Suprapubic skin (tissue), 4 donors: ENCODE measurements around the gene PMEL. TPM values are rescaled to one million over a fixed set of nuclear protein-coding genes. Genes with fewer than 3 reads are reported as not detected.

Experiments
- DNase-seq, 2 donors: peaks; one replicate each; pipeline ENCODE4 v3.0.0-alpha.2; 2019; ENCODE audit warnings: low spot score in 2 of 2
- H3K27ac ChIP-seq: fragments of 200-600 bp; sonication (generic); one replicate; pipeline ENCODE4 v1.5.1; 2019
- H3K27me3 ChIP-seq: fragments of 200-600 bp; sonication (generic); one replicate; pipeline ENCODE4 v1.5.1; 2019
- H3K36me3 ChIP-seq: fragments of 200-600 bp; sonication (generic); one replicate; pipeline ENCODE4 v1.5.1; 2019
- H3K4me1 ChIP-seq: fragments of 200-600 bp; sonication (generic); one replicate; pipeline ENCODE4 v1.5.1; 2019
- H3K4me3 ChIP-seq: fragments of 200-600 bp; sonication (generic); one replicate; pipeline ENCODE4 v1.5.1; 2019; ENCODE audit warnings: mild to moderate bottlenecking
- H3K9me3 ChIP-seq: fragments of 200-600 bp; sonication (generic); one replicate; pipeline ENCODE4 v1.5.1; 2019
- CTCF ChIP-seq, 2 donors: fragments of 200-600 bp in 1 of 2; fragments of 450-650 bp in 1 of 2; sonication (generic) in 1 of 2; IDR thresholded peaks; one replicate each; pipeline ENCODE4 v1.5.1; 2016 to 2019; ENCODE audit warnings: antibody characterized with exemption in 2 of 2, mild to moderate bottlenecking in 1 of 2, moderate library complexity in 1 of 2
- EP300 ChIP-seq: sonication (generic); formaldehyde crosslinking; IDR thresholded peaks from one replicate; pipeline ENCODE4 v1.6.1; 2017; ENCODE audit warnings: antibody characterized with exemption
- POLR2A ChIP-seq, 2 donors: fragments of 450-650 bp; IDR thresholded peaks; one replicate each; pipeline ENCODE4 v1.6.1; 2017; ENCODE audit warnings: antibody characterized with exemption in 2 of 2, mild to moderate bottlenecking in 2 of 2, moderate library complexity in 2 of 2
- POLR2AphosphoS5 ChIP-seq, 3 donors: sonication (generic); formaldehyde crosslinking; IDR thresholded peaks; one replicate each; pipeline ENCODE4 v1.6.1; 2017; ENCODE audit warnings: antibody characterized with exemption in 3 of 3
- WGBS: methylation state at CpG from one replicate; pipeline ENCODE4 v1.1.5; 2018; 5-methylcytosine and 5-hydroxymethylcytosine counted together
- total RNA-seq, 4 donors: library from RNA; depleted of rRNA; stranded (reverse); fragments of >200 nt; gene quantifications; one replicate each; pipeline ENCODE4 v1.1.0, GENCODE V29; 2016

PMEL gene
- total RNA-seq, 4 donors from 2014 or later = 54.4 to 188 (median 71.7) TPM

- Histone ChIP-seq H3K36me3 (no peaks in the 10 kb centered on the region), H3K4me3 (no peak overlapping the region), H3K27me3 (no peaks in the 10 kb centered on the region), H3K4me1 (peaks cover 36% of the 10 kb centered on the region), H3K27ac (no peak overlapping the region), H3K9me3 (no peaks in the 10 kb centered on the region)
- TF ChIP-seq POLR2A (IDR thresholded peaks at IDR 0.05) = no peak
- DNase-seq = no peak
- 81% methylated on average over 4 of the region's 4 CpGs for WGBS
Observed at GRCh38 chr12:55969356-55969755, 3.5 kb upstream of the PMEL start.

- peak within 1 kb of the TSS; percentile 76 for H3K4me3 ChIP-seq
- no peaks in the 10 kb centered on the region for H3K9me3 ChIP-seq
- TF ChIP-seq EP300 = no peak
- TF ChIP-seq POLR2A (IDR thresholded peaks at IDR 0.05) = peak in 1 of 2 donors; percentile 41
- H3K4me1 ChIP-seq = peaks cover 23% of the 10 kb centered on the region
- peak; percentile 97 to 99 for DNase-seq
- H3K36me3 ChIP-seq = no peaks in the 10 kb centered on the region
- WGBS = 1% methylated on average over 40 of the region's 45 CpGs
- H3K27ac ChIP-seq = peak within 1 kb of the TSS; percentile 68
- H3K27me3 ChIP-seq = no peaks in the 10 kb centered on the region
Observed at GRCh38 chr12:55966408-55967281, 803 bp upstream of the PMEL start, which contains the start of gene CDK2. CDK2 (plus strand) TSS chr12:55966830; CDS start chr12:55967009, 179 bp downstream.

GRCh38 chr12:55965240-55965639 lies 602 bp downstream of the PMEL start:
- Histone ChIP-seq H3K4me1 (peaks cover 23% of the 10 kb centered on the region), H3K27me3 (no peaks in the 10 kb centered on the region), H3K27ac (no peak overlapping the region), H3K9me3 (no peaks in the 10 kb centered on the region), H3K4me3 (no peak overlapping the region), H3K36me3 (no peaks in the 10 kb centered on the region)
- no peak for DNase-seq
- WGBS = 70% methylated on average over 5 of the region's 5 CpGs
- TF ChIP-seq POLR2A (IDR thresholded peaks at IDR 0.05) (no peak), EP300 (no peak), CTCF (IDR thresholded peaks at IDR 0.05) (no peak), POLR2AphosphoS5 (IDR thresholded peaks at IDR 0.05) (no peak)

GRCh38 chr12:55963760-55964159 lies 2.1 kb downstream of the PMEL start:
- 92% methylated on average over 2 of the region's 2 CpGs for WGBS
- TF ChIP-seq POLR2AphosphoS5 (IDR thresholded peaks at IDR 0.05) (no peak), CTCF (IDR thresholded peaks at IDR 0.05) (no peak), POLR2A (IDR thresholded peaks at IDR 0.05) (no peak), EP300 (no peak)
- H3K4me3 ChIP-seq = no peak overlapping the region
- no peak overlapping the region for H3K27ac ChIP-seq
- peaks cover 23% of the 10 kb centered on the region for H3K4me1 ChIP-seq
- H3K27me3 ChIP-seq = no peaks in the 10 kb centered on the region
- H3K9me3 ChIP-seq = no peaks in the 10 kb centered on the region
- DNase-seq = no peak
- H3K36me3 ChIP-seq = no peaks in the 10 kb centered on the region

- WGBS = 44% methylated on average over 4 of the region's 5 CpGs
- DNase-seq = no peak
- H3K9me3 ChIP-seq = no peaks in the 10 kb centered on the region
- peaks cover 37% of the 10 kb centered on the region for H3K4me1 ChIP-seq
- no peak overlapping the region for H3K4me3 ChIP-seq
- H3K36me3 ChIP-seq = peaks cover 23% of the 10 kb centered on the region
- H3K27ac ChIP-seq = peak overlapping the region; percentile 67
- TF ChIP-seq CTCF (IDR thresholded peaks at IDR 0.05) (no peak), EP300 (no peak), POLR2AphosphoS5 (IDR thresholded peaks at IDR 0.05) (no peak), POLR2A (IDR thresholded peaks at IDR 0.05) (no peak)
- H3K27me3 ChIP-seq = no peaks in the 10 kb centered on the region
Observed at GRCh38 chr12:55957106-55957859, 8.6 kb downstream of the PMEL start.
